IMR-90 (cell line): Measurements from ENCODE around the gene CKAP5. TPM values are rescaled to one million over a fixed set of nuclear protein-coding genes. Genes with fewer than 3 reads are reported as not detected.

Experiments used
- ATAC-seq: fragments of 200-7000 bp; cut with Tn5 transposase; 2 replicates; pipeline ENCODE4 v1.9.1; 2020; ENCODE audit warnings: low read depth, mild to moderate bottlenecking, moderate library complexity
- BruUV-seq: library from RNA; stranded (reverse); fragments of 400-500 nt; replicated peaks from 2 replicates; lab custom pipeline; 2021; lab: Mats Ljungman, UMichigan
- CTCF ChIA-PET: fragments of 300-600 bp; formaldehyde crosslinking; extraction: SDS; loops from one replicate; lab custom pipeline; 2021; ENCODE audit warnings: antibody characterized with exemption; lab: Yijun Ruan, JAX
- POLR2A ChIA-PET: fragments of 300-600 bp; sonication (Branson Sonifier 250); formaldehyde crosslinking; loops from one replicate; lab custom pipeline; 2022; ENCODE audit warnings: antibody characterized with exemption; ENCODE audit not compliant: unreplicated experiment; lab: Charles Lee
- DNase-seq: peaks from one replicate; pipeline ENCODE4 v3.0.0; 2013
- H2AFZ ChIP-seq: replicated peaks from 2 replicates; pipeline ENCODE3; 2013; ENCODE audit warnings: low read length, mild to moderate bottlenecking; ENCODE audit not compliant: poor library complexity
- H2AK5ac ChIP-seq: 2 replicates; pipeline ENCODE4 v1.6.1; 2013; ENCODE audit warnings: low read depth, low read length, inconsistent platforms
- H2AK9ac ChIP-seq: replicated peaks from 2 replicates; pipeline ENCODE3; 2013; ENCODE audit warnings: mild to moderate bottlenecking, low read depth, low read length, moderate library complexity; ENCODE audit not compliant: poor library complexity
- H2BK120ac ChIP-seq: 2 replicates; pipeline ENCODE4 v1.6.1; 2013; ENCODE audit warnings: low read depth, low read length, inconsistent platforms
- H2BK15ac ChIP-seq: 3 replicates; pipeline ENCODE4 v1.6.1; 2013; ENCODE audit warnings: low read depth, low read length, inconsistent platforms
- H2BK20ac ChIP-seq: 2 replicates; pipeline ENCODE4 v1.6.1; 2013; ENCODE audit warnings: low read depth, mild to moderate bottlenecking, inconsistent platforms, low read length, moderate library complexity
- H2BK5ac ChIP-seq: 2 replicates; pipeline ENCODE4 v1.6.1; 2013; ENCODE audit warnings: mild to moderate bottlenecking, low read depth, low read length, inconsistent platforms; ENCODE audit not compliant: poor library complexity, severe bottlenecking
- H3K14ac ChIP-seq: replicated peaks from 2 replicates; pipeline ENCODE4 v1.6.1; 2013; ENCODE audit warnings: low read depth, low read length, inconsistent platforms
- H3K18ac ChIP-seq: 2 replicates; pipeline ENCODE4 v1.6.1; 2013; ENCODE audit warnings: low read depth, low read length, control low read depth
- H3K23ac ChIP-seq: 2 replicates; pipeline ENCODE4 v1.6.1; 2013; ENCODE audit warnings: low read depth, low read length, inconsistent platforms
- H3K27ac ChIP-seq: 2 replicates; pipeline ENCODE4 v1.5.1; 2013; ENCODE audit warnings: mild to moderate bottlenecking, control low read depth, low read length; ENCODE audit not compliant: insufficient read depth
- H3K27me3 ChIP-seq: 2 replicates; pipeline ENCODE4 v1.6.1; 2013; ENCODE audit warnings: low read length; ENCODE audit not compliant: control insufficient read depth, insufficient read depth
- H3K36me3 ChIP-seq: 2 replicates; pipeline ENCODE4 v1.6.1; 2013; ENCODE audit warnings: low read length, mixed read lengths; ENCODE audit not compliant: control insufficient read depth, insufficient read depth
- H3K4ac ChIP-seq: 2 replicates; pipeline ENCODE4 v1.6.1; 2013; ENCODE audit warnings: low read depth, low read length, inconsistent platforms
- H3K4me1 ChIP-seq: 2 replicates; pipeline ENCODE4 v1.6.1; 2013; ENCODE audit warnings: low read length, mixed read lengths; ENCODE audit not compliant: control insufficient read depth, insufficient read depth
- H3K4me2 ChIP-seq: 2 replicates; pipeline ENCODE4 v1.6.1; 2013; ENCODE audit warnings: low read depth, mild to moderate bottlenecking, control low read depth, low read length, moderate library complexity
- H3K4me3 ChIP-seq: 2 replicates; pipeline ENCODE4 v1.5.1; 2013; ENCODE audit warnings: low read depth, mild to moderate bottlenecking, control low read depth, low read length, moderate library complexity; ENCODE audit not compliant: insufficient read depth
- H3K56ac ChIP-seq: 2 replicates; pipeline ENCODE4 v1.6.1; 2013; ENCODE audit warnings: low read length, inconsistent platforms; ENCODE audit not compliant: insufficient read depth; ENCODE audit errors: extremely low read depth
- H3K79me1 ChIP-seq, 2 experiments: 2 replicates each; pipeline ENCODE4 v1.6.1; 2013; ENCODE audit warnings: low read length in 2 of 2, inconsistent platforms in 1 of 2, low read depth in 1 of 2
- H3K9ac ChIP-seq: 2 replicates; pipeline ENCODE4 v1.6.1; 2013; ENCODE audit warnings: low read depth, low read length, control low read depth
- H3K9me1 ChIP-seq: 2 replicates; pipeline ENCODE4 v1.6.1; 2013; ENCODE audit warnings: low read length, inconsistent platforms; ENCODE audit not compliant: insufficient read depth
- H3K9me3 ChIP-seq: 2 replicates; pipeline ENCODE4 v1.6.1; 2013; ENCODE audit warnings: low read length; ENCODE audit not compliant: control insufficient read depth, insufficient read depth
- H4K20me1 ChIP-seq: 2 replicates; pipeline ENCODE4 v1.6.1; 2013; ENCODE audit warnings: low read length, inconsistent platforms; ENCODE audit not compliant: insufficient read depth
- H4K5ac ChIP-seq: 2 replicates; pipeline ENCODE4 v1.6.1; 2013; ENCODE audit warnings: mild to moderate bottlenecking, low read depth, low read length, control low read depth
- H4K8ac ChIP-seq, 2 experiments: 2 replicates each; pipeline ENCODE4 v1.6.1; 2013; ENCODE audit warnings: low read depth in 2 of 2, low read length in 2 of 2, control low read depth in 1 of 2, inconsistent platforms in 1 of 2
- H4K91ac ChIP-seq: 2 replicates; pipeline ENCODE4 v1.6.1; 2013; ENCODE audit warnings: low read depth, low read length, inconsistent platforms; ENCODE audit not compliant: insufficient read depth
- CEBPB ChIP-seq: IDR thresholded peaks from 2 replicates; pipeline ENCODE4 v1.6.1; 2012; ENCODE audit warnings: low read depth, low read length, improper control_type of control experiment
- CHD1 ChIP-seq: IDR thresholded peaks from 2 replicates; pipeline ENCODE4 v1.6.1; 2012; ENCODE audit warnings: low read depth, low read length, improper control_type of control experiment
- ELK1 ChIP-seq: fragments of 150-350 bp; IDR thresholded peaks from 2 replicates; pipeline ENCODE4 v1.6.1; 2016; ENCODE audit warnings: low read depth, mild to moderate bottlenecking, low read length, moderate library complexity, borderline replicate concordance
- FOS ChIP-seq: fragments of 150-350 bp; IDR thresholded peaks from 2 replicates; pipeline ENCODE4 v1.6.1; 2016; ENCODE audit warnings: low read depth, low read length
- MAZ ChIP-seq: IDR thresholded peaks from 2 replicates; pipeline ENCODE4 v1.6.1; 2012; ENCODE audit warnings: low read depth, mild to moderate bottlenecking, low read length, improper control_type of control experiment, moderate library complexity, borderline replicate concordance
- MXI1 ChIP-seq: IDR thresholded peaks from 2 replicates; pipeline ENCODE4 v1.6.1; 2012; ENCODE audit warnings: low read depth, mild to moderate bottlenecking, low read length, moderate library complexity, borderline replicate concordance
- NFE2L2 ChIP-seq: fragments of 150-350 bp; IDR thresholded peaks from 2 replicates; pipeline ENCODE4 v1.6.1; 2016; ENCODE audit warnings: low read depth, mild to moderate bottlenecking, low read length
- RCOR1 ChIP-seq: IDR thresholded peaks from 2 replicates; pipeline ENCODE4 v1.6.1; 2012; ENCODE audit warnings: mild to moderate bottlenecking, low read length, improper control_type of control experiment; ENCODE audit not compliant: insufficient replicate concordance
- WGBS, 2 experiments: methylation state at CpG; one replicate each; pipeline versions ENCODE4 v1.1.5 to v1.1.7; 2013; ENCODE audit warnings: missing lambda C conversion rate in 2 of 2; ENCODE audit not compliant: insufficient read length in 1 of 2; ENCODE audit errors: extremely low coverage in 2 of 2; 5-methylcytosine and 5-hydroxymethylcytosine counted together
- dilution Hi-C: fragments of 300-500 bp; cut with HindIII; formaldehyde crosslinking; loops from one replicate; pipeline ENCODE4 v1.14.3; 2018; ENCODE audit warnings: low sequenced_read_pairs; ENCODE audit not compliant: unreplicated experiment
- in situ Hi-C: fragments of 300-500 bp; cut with MboI; formaldehyde crosslinking; loops from 3 replicates; pipeline ENCODE4 v1.14.3; 2019; ENCODE audit warnings: low sequenced_read_pairs, inconsistent platforms, mixed read lengths
- intact Hi-C: fragments of 100-400 bp; cut with micrococcal nuclease; formaldehyde crosslinking; loops from 2 replicates; pipeline ENCODE4 v1.10.0; 2022
- polyA plus RNA-seq, 3 experiments: library from polyadenylated mRNA; depleted of rRNA; stranded (reverse); fragments of >200 nt; gene quantifications; 2 replicates each; pipeline ENCODE4 v1.2.3, GENCODE V29; 2012; ENCODE audit warnings: low replicate concordance in 1 of 3
- total RNA-seq: library from RNA; depleted of rRNA; stranded (reverse); fragments of >200 nt; gene quantifications from 2 replicates; pipeline ENCODE4 v1.2.3, GENCODE V29; 2012

The CKAP5 gene
- total and polyA plus RNA-seq, 2 of the 4 experiments (the other 2 are of a cell fraction), result 59.5 to 79.2 TPM

- no TSS peak for BruUV-seq
- H3K27ac ChIP-seq, result no peak overlapping the region
- no peak overlapping the region for H3K4ac ChIP-seq
- H3K23ac ChIP-seq, result no peak overlapping the region
- no peaks in the 10 kb centered on the region for H3K27me3 ChIP-seq
- no peaks in the 10 kb centered on the region for H3K9me3 ChIP-seq
- no peaks in the 10 kb centered on the region for H3K4me1 ChIP-seq
- H2BK20ac ChIP-seq, result no peak overlapping the region
- no peak overlapping the region for H3K4me3 ChIP-seq
- no peak overlapping the region for H3K56ac ChIP-seq
- TF ChIP-seq ELK1 (no peak), FOS (no peak), NFE2L2 (no peak), RCOR1 (no peak), MAZ (no peak), MXI1 (no peak), CHD1 (no peak), CEBPB (no peak)
- no peak for ATAC-seq
- H2BK15ac ChIP-seq, result no peak overlapping the region
- ChIA-PET POLR2A (no interaction called here), CTCF (interaction anchor here (0.9 to 1.3 kb wide), 2 partner anchors 9 to 42 kb away, joined by 4 to 5 read pairs; no protein-coding TSS in a partner anchor)
- 100% methylated on average over 3 of the region's 6 CpGs; no CpG with 5 or more reads in 1 of the 2 experiments for WGBS, 2 experiments
- no peak overlapping the region for H3K9ac ChIP-seq
- peaks cover 7% of the 10 kb centered on the region; the same call in 1 of the 2 replicates for H3K9me1 ChIP-seq
- no peak overlapping the region for H4K5ac ChIP-seq
- no peak overlapping the region for H2BK120ac ChIP-seq
- H4K8ac ChIP-seq, result no peak overlapping the region
- no peak overlapping the region for H3K14ac ChIP-seq
- in situ Hi-C loops, result no loop called here
- no peak overlapping the region for H2AK9ac ChIP-seq
- no peak overlapping the region for H2AK5ac ChIP-seq
- H3K4me2 ChIP-seq, result no peak overlapping the region
- no peak overlapping the region for H4K91ac ChIP-seq
- H2AFZ ChIP-seq, result no peak overlapping the region
- H3K18ac ChIP-seq, result no peak overlapping the region
- no peak overlapping the region for H2BK5ac ChIP-seq
- dilution Hi-C loops, result no loop called here
- H4K20me1 ChIP-seq, result no peaks in the 10 kb centered on the region; the same call in 1 of the 2 replicates
- no peak for DNase-seq
- no peaks in the 10 kb centered on the region for H3K79me1 ChIP-seq
- intact Hi-C loops, result no loop called here
- peaks cover 32% of the 10 kb centered on the region for H3K36me3 ChIP-seq
These were observed 28.5 kb upstream of the CKAP5 start for GRCh38 chr11:46874586-46874985.
